ENCODE results near the gene SAXO2. TPM values are rescaled to one million over a fixed set of nuclear protein-coding genes. Genes with fewer than 3 reads are reported as not detected.
"Not testable (repeated sequence)": the region's sequence is repeated elsewhere in the genome, so short reads cannot be mapped to it uniquely, and the experiment has no call there.

SAXO2 gene, protein sequence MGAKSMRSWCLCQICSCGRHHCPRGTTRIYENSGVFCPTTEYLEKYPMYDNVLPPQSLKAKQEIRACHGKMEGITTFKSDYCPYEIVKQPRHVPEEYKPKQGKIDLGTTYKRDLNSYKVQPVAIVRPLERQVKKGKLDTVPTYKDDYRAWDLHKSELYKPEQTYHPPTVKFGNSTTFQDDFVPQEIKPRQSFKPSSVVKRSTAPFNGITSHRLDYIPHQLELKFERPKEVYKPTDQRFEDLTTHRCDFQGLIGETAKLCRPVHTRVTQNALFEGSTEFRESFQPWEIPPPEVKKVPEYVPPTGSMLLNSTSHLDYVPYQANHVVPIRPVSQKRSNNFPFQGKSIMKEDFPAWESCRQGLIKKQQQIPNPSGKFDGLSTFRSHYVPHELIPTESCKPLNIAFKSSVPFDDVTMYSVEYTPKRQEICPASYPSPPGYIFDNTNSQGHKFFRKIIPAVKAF
- under 1 TPM in 1 of 2 donors, not detected in 1; 0.68 TPM for total RNA-seq
- 0.38 to 7.8 reads per million in 2 donors for total RNA-seq

DNA sequence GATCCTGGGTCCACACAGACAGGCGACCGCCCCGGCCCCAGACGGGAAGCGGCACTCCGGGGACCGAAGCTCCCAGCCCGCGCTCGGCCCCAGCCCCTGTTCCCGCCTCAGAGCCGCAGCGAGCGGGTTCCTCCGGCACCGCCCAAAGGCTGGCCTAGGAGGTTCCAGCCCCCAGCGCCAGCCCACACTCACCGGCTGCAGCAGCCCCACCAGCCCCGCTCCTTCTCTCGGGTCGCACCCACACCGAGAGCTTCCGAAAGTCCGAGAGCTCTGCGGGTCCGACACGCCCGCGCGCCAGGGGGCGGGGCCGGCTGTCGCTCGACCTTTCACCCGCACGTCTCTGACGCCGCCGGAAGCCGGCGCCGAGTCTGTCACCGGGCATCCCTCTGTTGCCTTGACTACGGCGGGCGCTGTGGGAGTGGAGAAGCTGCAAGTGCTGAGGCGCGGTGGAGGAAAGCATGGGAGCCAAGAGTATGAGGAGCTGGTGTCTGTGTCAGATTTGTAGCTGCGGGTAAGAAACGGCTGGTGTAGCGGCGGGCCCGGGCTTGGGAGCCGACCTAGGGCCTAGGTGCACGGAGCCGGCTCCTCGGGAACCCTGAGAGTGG, at the start of gene SAXO2, which contains the start of gene EFL1:
TSS of gene SAXO2 (plus strand) at position 397 of the 605 bp plus-strand sequence. CDS start at position 459, 62 bp downstream.
TSS of gene EFL1 (minus strand) at position 313 of the 605 bp plus-strand sequence. CDS start 956 bp downstream, outside the sequence.
- Mint-ChIP-seq H3K4me3 (peak within 1 kb of the TSS; percentile 95), H3K4me1 (peaks cover 29% of the 10 kb centered on the region), H3K27ac (peak within 1 kb of the TSS; percentile 82), H3K27me3 (peaks cover 13% of the 10 kb centered on the region), H3K36me3 (ENCODE audit: low read depth) (peaks cover 9% of the 10 kb centered on the region)
- DNase-seq (peak; percentile 83), ATAC-seq (peak; percentile 98)
- H3K9me3 ChIP-seq (ENCODE audit: control insufficient read depth, low read length, poor library complexity, severe bottlenecking), result no peaks in the 10 kb centered on the region

DNA sequence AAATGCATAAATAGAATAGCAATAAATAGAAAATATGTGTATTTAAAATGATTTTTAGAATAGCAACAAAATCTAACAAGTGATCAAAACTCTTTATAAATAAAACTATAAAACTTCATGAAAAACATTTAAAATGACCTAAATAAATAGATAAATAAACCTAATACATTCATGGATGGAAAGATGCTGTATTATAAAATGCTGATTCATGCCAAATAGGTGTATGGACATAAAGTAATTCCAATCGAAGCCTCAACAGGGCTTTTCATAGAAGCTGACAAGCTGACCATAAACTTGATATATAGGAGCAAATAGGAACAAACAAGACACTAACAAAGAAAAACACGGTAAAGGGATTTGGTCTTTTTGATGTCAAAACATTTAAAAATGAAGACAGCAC, 46.5 kb upstream of the SAXO2 start:
- not testable (repeated sequence) for DNase-seq; H3K27me3 Mint-ChIP-seq; H3K27ac Mint-ChIP-seq; H3K4me1 Mint-ChIP-seq; H3K4me3 Mint-ChIP-seq; ATAC-seq; H3K9me3 ChIP-seq (ENCODE audit: control insufficient read depth, low read length, poor library complexity, severe bottlenecking)
- H3K36me3 Mint-ChIP-seq (ENCODE audit: low read depth), result peaks cover 12% of the 10 kb centered on the region

DNA sequence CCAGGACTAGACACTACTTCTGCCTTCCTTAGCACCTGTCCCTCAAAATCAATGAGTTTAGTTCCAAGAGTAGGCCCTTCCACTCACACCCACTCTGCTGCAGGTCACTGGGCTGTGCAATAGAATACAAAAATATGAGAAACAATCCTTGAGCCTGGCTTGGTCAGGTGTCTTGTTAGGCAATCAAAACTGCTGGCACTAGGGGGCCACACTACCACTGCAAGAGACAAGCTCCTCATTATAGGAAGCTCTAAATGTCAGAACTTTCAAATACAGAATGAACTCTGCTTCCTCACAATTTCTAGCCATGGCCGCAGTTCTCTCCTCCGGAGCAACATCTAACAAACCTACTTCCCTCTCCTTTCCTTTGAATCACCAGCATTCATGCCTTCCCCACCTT, 41.1 kb upstream of the SAXO2 start:
- not testable (repeated sequence) for DNase-seq; H3K4me1 Mint-ChIP-seq; H3K9me3 ChIP-seq (ENCODE audit: control insufficient read depth, low read length, poor library complexity, severe bottlenecking); ATAC-seq; H3K4me3 Mint-ChIP-seq; H3K27me3 Mint-ChIP-seq
- H3K27ac Mint-ChIP-seq, result peak overlapping the region; percentile 54
- H3K36me3 Mint-ChIP-seq (ENCODE audit: low read depth), result peaks cover 13% of the 10 kb centered on the region

DNA sequence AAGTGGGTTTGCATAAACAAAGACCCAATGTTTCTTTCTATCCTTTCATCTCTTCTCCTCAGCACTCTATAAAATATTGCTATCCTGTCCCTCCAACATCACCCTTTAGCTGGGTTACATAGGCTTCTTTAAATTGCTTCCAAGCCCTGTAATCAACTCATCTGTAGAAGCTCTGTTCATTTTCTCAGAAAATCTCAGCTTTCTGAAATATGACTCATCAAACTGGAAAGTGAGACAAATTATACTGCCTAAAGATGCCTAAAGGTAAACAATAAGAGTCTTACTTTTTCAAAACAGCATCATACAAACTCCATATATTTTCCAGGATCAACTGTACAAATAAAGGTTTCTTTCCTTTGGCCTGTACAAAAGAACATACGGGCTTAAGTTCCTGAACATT, 33.9 kb upstream of the SAXO2 start:
- no peaks in the 10 kb centered on the region for H3K27me3 Mint-ChIP-seq
- DNase-seq, result no peak
- peaks cover 5% of the 10 kb centered on the region for H3K4me1 Mint-ChIP-seq
- ATAC-seq, result no peak
- no peaks in the 10 kb centered on the region for H3K9me3 ChIP-seq (ENCODE audit: control insufficient read depth, low read length, poor library complexity, severe bottlenecking)
- H3K36me3 Mint-ChIP-seq (ENCODE audit: low read depth), result peaks cover 16% of the 10 kb centered on the region
- H3K4me3 Mint-ChIP-seq, result no peak overlapping the region
- no peak overlapping the region for H3K27ac Mint-ChIP-seq

DNA sequence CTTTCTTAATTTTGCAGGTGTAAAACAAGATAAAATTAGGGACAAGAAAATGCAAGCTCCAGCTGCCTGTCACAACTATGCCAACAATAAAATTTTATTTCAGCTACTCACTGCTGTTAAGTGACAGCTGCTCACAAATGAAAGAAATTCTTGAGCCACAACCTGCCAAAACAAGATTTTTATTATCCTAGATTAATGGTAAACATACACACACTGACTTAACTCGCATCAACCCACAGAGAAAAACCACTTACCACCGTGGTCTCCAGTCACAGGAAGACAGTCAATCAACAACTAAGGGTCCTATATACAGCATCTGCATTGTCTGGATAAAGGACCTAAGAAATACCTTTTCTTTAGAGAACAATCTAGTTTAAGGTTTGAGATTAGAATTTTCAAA, 31.4 kb upstream of the SAXO2 start:
- Mint-ChIP-seq H3K4me1 (peaks cover 8% of the 10 kb centered on the region), H3K27ac (no peak overlapping the region), H3K27me3 (no peaks in the 10 kb centered on the region), H3K4me3 (no peak overlapping the region), H3K36me3 (ENCODE audit: low read depth) (peaks cover 13% of the 10 kb centered on the region)
- ATAC-seq, result no peak
- no peak for DNase-seq
- no peaks in the 10 kb centered on the region for H3K9me3 ChIP-seq (ENCODE audit: control insufficient read depth, low read length, poor library complexity, severe bottlenecking)

DNA sequence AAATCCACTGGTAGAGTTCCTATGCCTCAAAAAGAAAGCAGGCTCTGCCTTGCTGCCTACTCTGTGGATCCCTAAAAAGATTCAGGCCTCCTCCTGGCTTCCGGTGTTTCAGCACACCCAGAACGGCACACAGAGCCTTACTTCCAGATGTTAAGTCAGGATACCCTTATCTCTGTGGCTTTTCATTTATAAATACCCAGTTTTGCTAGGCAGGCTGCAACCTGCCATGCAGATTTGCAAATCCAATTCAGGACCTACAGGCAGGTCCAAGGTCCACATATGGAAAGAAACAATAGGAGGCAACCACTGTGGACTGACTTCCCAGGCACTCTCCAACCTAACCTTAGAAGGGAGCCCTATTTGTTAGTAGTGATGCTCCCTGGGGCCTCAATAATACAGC, 30.8 kb upstream of the SAXO2 start:
- Mint-ChIP-seq H3K4me3 (no peak overlapping the region), H3K27ac (no peak overlapping the region), H3K4me1 (peaks cover 4% of the 10 kb centered on the region), H3K27me3 (no peaks in the 10 kb centered on the region), H3K36me3 (ENCODE audit: low read depth) (peaks cover 7% of the 10 kb centered on the region)
- ATAC-seq (no peak), DNase-seq (no peak)
- no peaks in the 10 kb centered on the region for H3K9me3 ChIP-seq (ENCODE audit: control insufficient read depth, low read length, poor library complexity, severe bottlenecking)

DNA sequence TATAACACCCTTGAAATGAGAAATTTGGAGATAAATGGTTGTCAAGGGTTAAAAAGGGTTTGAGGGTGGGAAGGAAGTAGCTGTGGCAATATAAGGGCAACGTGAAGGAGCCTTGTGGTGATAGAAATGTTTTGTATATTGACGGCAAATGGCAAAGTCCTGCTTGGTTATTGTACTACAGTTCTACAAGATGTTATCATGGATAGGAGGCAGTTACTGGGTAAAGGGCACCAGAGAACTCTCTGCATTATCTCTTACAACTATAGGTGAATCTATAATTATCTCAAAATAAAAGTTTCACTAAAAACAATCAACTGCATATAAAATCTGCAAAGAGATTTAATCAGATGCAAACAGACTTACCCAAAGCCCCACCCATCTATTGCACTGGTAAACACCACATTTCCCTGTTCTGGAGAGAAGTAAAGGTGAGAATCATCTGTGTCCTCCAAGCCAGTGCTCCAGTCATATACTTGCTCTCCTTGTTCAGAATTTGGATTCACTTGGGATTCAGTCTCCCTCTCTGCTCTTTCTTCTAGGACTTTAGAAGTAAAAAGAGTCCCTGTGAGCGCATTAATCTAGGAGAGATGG, 24.6 kb upstream of the SAXO2 start:
- Mint-ChIP-seq H3K36me3 (ENCODE audit: low read depth) (peaks cover 11% of the 10 kb centered on the region), H3K4me1 (peaks cover 15% of the 10 kb centered on the region)
- not testable (repeated sequence) for H3K9me3 ChIP-seq (ENCODE audit: control insufficient read depth, low read length, poor library complexity, severe bottlenecking); H3K27me3 Mint-ChIP-seq; DNase-seq; H3K27ac Mint-ChIP-seq; H3K4me3 Mint-ChIP-seq; ATAC-seq

DNA sequence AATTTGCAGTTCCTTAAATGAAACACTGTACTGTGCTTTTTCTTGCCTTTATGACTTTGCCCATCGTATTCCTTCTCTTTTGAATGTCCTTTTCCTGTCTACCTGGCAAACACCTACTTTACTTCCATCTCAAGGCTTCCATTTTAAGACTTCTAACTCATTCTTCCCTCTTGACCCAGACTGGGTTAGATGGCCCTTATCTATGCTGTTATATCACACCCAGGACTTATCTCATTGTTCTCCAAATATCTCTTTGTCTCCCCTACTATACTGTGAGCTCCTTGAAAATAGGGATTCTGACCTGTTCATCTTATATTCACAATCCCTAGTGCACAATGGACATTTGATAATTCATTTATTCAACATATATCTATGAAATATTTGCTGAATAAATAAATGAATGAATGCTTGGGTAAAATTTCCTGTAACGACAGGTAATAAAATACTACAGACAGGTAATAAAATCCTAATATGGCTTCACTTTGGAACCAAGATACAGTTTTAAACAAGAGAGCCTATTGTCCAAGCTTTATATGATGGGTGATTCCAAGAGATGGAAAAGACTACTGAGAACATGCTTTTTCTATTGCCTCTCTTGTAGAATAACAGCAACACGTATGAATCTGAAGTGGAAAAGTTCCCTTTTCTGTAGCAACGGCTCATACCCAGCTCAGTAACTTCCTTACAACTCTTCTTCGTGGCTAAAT, 22.8 kb upstream of the SAXO2 start:
- Mint-ChIP-seq H3K4me3 (no peak overlapping the region), H3K36me3 (ENCODE audit: low read depth) (peaks cover 15% of the 10 kb centered on the region), H3K27ac (no peak overlapping the region), H3K27me3 (no peaks in the 10 kb centered on the region), H3K4me1 (peaks cover 14% of the 10 kb centered on the region)
- H3K9me3 ChIP-seq (ENCODE audit: control insufficient read depth, low read length, poor library complexity, severe bottlenecking), result no peaks in the 10 kb centered on the region
- DNase-seq (no peak), ATAC-seq (no peak)

DNA sequence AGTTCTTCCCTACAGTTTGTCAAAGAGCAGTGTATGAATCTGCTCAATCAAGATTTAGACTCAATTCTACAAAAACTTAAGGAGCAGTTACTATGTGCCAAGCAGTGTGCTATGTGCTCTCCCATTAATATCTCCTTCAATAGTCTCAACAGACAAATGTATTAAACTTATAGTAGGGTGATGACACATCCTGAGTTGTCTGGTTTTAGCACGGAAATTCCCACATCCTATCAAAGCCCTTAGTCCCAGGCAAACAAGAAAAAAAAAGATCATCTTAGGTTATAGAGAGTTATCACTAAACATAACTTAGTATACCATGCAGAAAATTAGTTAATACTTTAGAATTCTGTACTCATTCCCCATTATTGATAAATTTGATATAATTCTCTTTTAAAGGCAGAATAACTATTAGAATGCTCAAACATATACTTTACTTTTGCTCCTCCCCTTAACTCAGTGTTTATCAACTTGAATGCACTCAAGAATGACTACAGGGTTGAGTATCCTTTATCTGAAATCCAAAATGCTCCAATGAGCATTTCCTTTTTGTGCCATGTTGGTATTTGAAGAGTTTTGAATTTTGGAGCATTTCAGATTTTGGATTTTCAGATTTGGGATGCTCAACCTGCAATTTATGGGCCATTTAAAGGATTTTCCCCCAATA, 20.6 kb upstream of the SAXO2 start:
- not testable (repeated sequence) for H3K9me3 ChIP-seq (ENCODE audit: control insufficient read depth, low read length, poor library complexity, severe bottlenecking); H3K27me3 Mint-ChIP-seq; H3K27ac Mint-ChIP-seq; DNase-seq; H3K4me3 Mint-ChIP-seq; ATAC-seq
- Mint-ChIP-seq H3K4me1 (peaks cover 25% of the 10 kb centered on the region), H3K36me3 (ENCODE audit: low read depth) (peaks cover 22% of the 10 kb centered on the region)

DNA sequence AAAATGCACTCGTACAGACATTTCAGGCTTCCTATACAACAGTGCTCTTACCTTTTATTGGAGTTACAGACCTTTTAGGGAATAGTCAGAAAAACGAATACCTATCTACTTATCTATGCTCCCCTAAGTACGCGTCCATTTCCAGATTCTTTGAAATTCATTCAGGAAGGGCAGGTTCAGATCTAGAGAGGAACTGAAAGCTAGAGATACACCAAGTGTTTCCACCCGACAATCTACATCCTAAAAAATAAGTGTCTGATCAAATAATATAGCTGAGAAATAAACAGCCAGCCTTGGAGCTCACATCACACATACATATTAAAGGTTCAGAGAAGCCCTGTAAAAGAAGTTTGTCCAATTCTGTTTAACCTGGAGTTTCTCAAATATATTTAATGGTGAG, 19.0 kb upstream of the SAXO2 start:
- Mint-ChIP-seq H3K36me3 (ENCODE audit: low read depth) (peaks cover 23% of the 10 kb centered on the region), H3K27ac (peak overlapping the region; percentile 6), H3K4me1 (peaks cover 25% of the 10 kb centered on the region)
- ATAC-seq; H3K4me3 Mint-ChIP-seq; DNase-seq; H3K27me3 Mint-ChIP-seq; H3K9me3 ChIP-seq (ENCODE audit: control insufficient read depth, low read length, poor library complexity, severe bottlenecking): not testable (repeated sequence)

DNA sequence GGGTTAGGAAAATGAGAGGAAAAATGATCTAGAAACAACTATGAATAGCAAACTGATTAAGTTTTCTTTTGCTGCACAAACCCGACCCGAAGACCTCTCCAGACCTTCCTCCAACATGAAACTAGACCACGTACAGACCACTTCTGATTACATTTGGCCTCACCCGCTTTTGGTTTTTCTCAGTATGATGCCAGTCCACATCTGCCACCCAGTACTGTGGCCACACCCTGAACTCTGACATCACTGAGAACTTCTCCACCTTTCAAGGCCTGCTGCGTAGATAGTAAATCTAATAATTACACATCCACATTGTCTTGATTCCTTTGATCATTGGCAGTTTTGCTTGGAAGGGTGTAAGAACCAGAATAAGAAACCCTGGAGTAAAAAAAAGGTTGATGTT, 16.7 kb upstream of the SAXO2 start:
- H3K27me3 Mint-ChIP-seq; DNase-seq; ATAC-seq; H3K27ac Mint-ChIP-seq; H3K9me3 ChIP-seq (ENCODE audit: control insufficient read depth, low read length, poor library complexity, severe bottlenecking); H3K4me3 Mint-ChIP-seq: not testable (repeated sequence)
- H3K4me1 Mint-ChIP-seq, result peaks cover 17% of the 10 kb centered on the region
- H3K36me3 Mint-ChIP-seq (ENCODE audit: low read depth), result peaks cover 13% of the 10 kb centered on the region

DNA sequence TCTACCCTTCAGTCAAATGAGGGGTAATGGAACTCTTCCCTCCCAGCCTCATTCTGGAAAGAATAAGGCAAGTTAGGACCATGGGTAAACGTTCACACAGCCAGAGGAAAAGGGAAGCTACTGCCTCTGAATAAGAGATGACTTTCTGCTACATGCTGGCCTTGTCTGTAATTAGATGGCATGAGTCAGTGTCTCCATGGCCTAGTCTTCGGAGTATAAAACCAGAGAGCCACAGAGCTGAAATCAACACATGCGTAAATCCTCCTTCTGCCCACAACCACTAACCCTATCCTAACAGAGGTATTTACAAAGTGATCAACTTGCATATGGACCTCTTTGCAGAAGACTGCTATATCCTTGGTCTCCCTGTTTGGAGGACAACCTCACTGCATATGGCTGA, 14.4 kb upstream of the SAXO2 start:
- not testable (repeated sequence) for DNase-seq; H3K27ac Mint-ChIP-seq; H3K4me3 Mint-ChIP-seq; H3K9me3 ChIP-seq (ENCODE audit: control insufficient read depth, low read length, poor library complexity, severe bottlenecking); H3K27me3 Mint-ChIP-seq; ATAC-seq
- H3K4me1 Mint-ChIP-seq, result peaks cover 16% of the 10 kb centered on the region
- peaks cover 11% of the 10 kb centered on the region for H3K36me3 Mint-ChIP-seq (ENCODE audit: low read depth)
